ENCODE measurements around the gene SLC25A1.

- no peak for TF ChIP-seq SMAD4 (CRISPR knock-in tag; IDR thresholded peaks at IDR 0.05)
- no peak for TF ChIP-seq ATF1 (CRISPR knock-in tag; IDR thresholded peaks at IDR 0.05)
- no peak for TF ChIP-seq ZNF138 (CRISPR knock-in tag; conservative IDR thresholded peaks at IDR 0.05)
Measured at GRCh38 chr22:19143212-19143611, 35.3 kb downstream of the SLC25A1 start.
